Measurements from ENCODE around the gene AKAP6.

AKAP6 gene

GRCh38 chr14:32571995-32572866 lies 243.1 kb downstream of the AKAP6 start:
- in situ Hi-C loops (cut with MboI; ENCODE audit: low sequenced_read_pairs): loop anchor here (25.0 kb wide), 1 partner anchor 1740 kb away; no protein-coding TSS in a partner anchor

GRCh38 chr14:32572867-32573150 lies 243.7 kb downstream of the AKAP6 start:
- in situ Hi-C loops (cut with MboI; ENCODE audit: low sequenced_read_pairs): loop anchor here (25.0 kb wide), 1 partner anchor 1739 kb away; no protein-coding TSS in a partner anchor

GRCh38 chr14:32574269-32574668 lies 245.2 kb downstream of the AKAP6 start:
- in situ Hi-C loops (cut with MboI; ENCODE audit: low sequenced_read_pairs): loop anchor here (25.0 kb wide), 1 partner anchor 1738 kb away; no protein-coding TSS in a partner anchor

GRCh38 chr14:32576088-32576795 lies 247.1 kb downstream of the AKAP6 start:
- in situ Hi-C loops (cut with MboI; ENCODE audit: low sequenced_read_pairs): loop anchor here (25.0 kb wide), 1 partner anchor 1211 kb away; no protein-coding TSS in a partner anchor

- in situ Hi-C loops (cut with MboI; ENCODE audit: low sequenced_read_pairs): loop anchor here (25.0 kb wide), 1 partner anchor 1210 kb away; no protein-coding TSS in a partner anchor
Observed at GRCh38 chr14:32576977-32577376, 247.9 kb downstream of the AKAP6 start.

- in situ Hi-C loops (cut with MboI; ENCODE audit: low sequenced_read_pairs): loop anchor here (25.0 kb wide), 1 partner anchor 1209 kb away; no protein-coding TSS in a partner anchor
Observed at GRCh38 chr14:32578181-32578580, 249.1 kb downstream of the AKAP6 start.

GRCh38 chr14:32583427-32583826 lies 254.3 kb downstream of the AKAP6 start:
- in situ Hi-C loops (cut with MboI; ENCODE audit: low sequenced_read_pairs): loop anchor here (25.0 kb wide), 1 partner anchor 1204 kb away; no protein-coding TSS in a partner anchor

- in situ Hi-C loops (cut with MboI; ENCODE audit: low sequenced_read_pairs): loop anchor here (25.0 kb wide), 1 partner anchor 1203 kb away; no protein-coding TSS in a partner anchor
Observed at GRCh38 chr14:32584079-32584478, 255.0 kb downstream of the AKAP6 start.

GRCh38 chr14:32587461-32587860 lies 258.4 kb downstream of the AKAP6 start:
- in situ Hi-C loops (cut with MboI; ENCODE audit: low sequenced_read_pairs): loop anchor here (25.0 kb wide), 1 partner anchor 1200 kb away; no protein-coding TSS in a partner anchor

GRCh38 chr14:32588448-32589320 lies 259.6 kb downstream of the AKAP6 start:
- in situ Hi-C loops (cut with MboI; ENCODE audit: low sequenced_read_pairs): loop anchor here (25.0 kb wide), 1 partner anchor 1199 kb away; no protein-coding TSS in a partner anchor

- in situ Hi-C loops (cut with MboI; ENCODE audit: low sequenced_read_pairs): loop anchor here (25.0 kb wide), 1 partner anchor 1197 kb away; no protein-coding TSS in a partner anchor
Observed at GRCh38 chr14:32590157-32590556, 261.1 kb downstream of the AKAP6 start.

GRCh38 chr14:32593290-32593942 lies 264.3 kb downstream of the AKAP6 start:
- in situ Hi-C loops (cut with MboI; ENCODE audit: low sequenced_read_pairs): loop anchor here (25.0 kb wide), 1 partner anchor 1194 kb away; no protein-coding TSS in a partner anchor

GRCh38 chr14:32594766-32595165 lies 265.7 kb downstream of the AKAP6 start:
- in situ Hi-C loops (cut with MboI; ENCODE audit: low sequenced_read_pairs): loop anchor here (25.0 kb wide), 1 partner anchor 1193 kb away; no protein-coding TSS in a partner anchor

- in situ Hi-C loops (cut with MboI; ENCODE audit: low sequenced_read_pairs): loop anchor here (25.0 kb wide), 1 partner anchor 1192 kb away; no protein-coding TSS in a partner anchor
Observed at GRCh38 chr14:32595497-32595896, 266.4 kb downstream of the AKAP6 start.

- in situ Hi-C loops (cut with MboI; ENCODE audit: low sequenced_read_pairs): loop anchor here (25.0 kb wide), 1 partner anchor 1191 kb away; no protein-coding TSS in a partner anchor
Observed at GRCh38 chr14:32596390-32596789, 267.3 kb downstream of the AKAP6 start.

GRCh38 chr14:32597771-32598170 lies 268.7 kb downstream of the AKAP6 start:
- in situ Hi-C loops (cut with MboI; ENCODE audit: low sequenced_read_pairs): loop anchor here (25.0 kb wide), 1 partner anchor 1190 kb away; no protein-coding TSS in a partner anchor

- in situ Hi-C loops (cut with MboI; ENCODE audit: low sequenced_read_pairs): no loop called here
Observed at GRCh38 chr14:32601069-32601468, 272.0 kb downstream of the AKAP6 start.

GRCh38 chr14:32601906-32602305 lies 272.8 kb downstream of the AKAP6 start:
- in situ Hi-C loops (cut with MboI; ENCODE audit: low sequenced_read_pairs): no loop called here

- in situ Hi-C loops (cut with MboI; ENCODE audit: low sequenced_read_pairs): no loop called here
Observed at GRCh38 chr14:32602699-32603098, 273.6 kb downstream of the AKAP6 start.
